ENCODE data around the gene TK1. TPM values are rescaled to one million over a fixed set of nuclear protein-coding genes. Genes with fewer than 3 reads are reported as not detected.

TK1 gene
- total RNA-seq, 1 donor from 2014 or later: 3.8 TPM

- CTCF ChIA-PET: interaction anchor here (0.6 to 15.7 kb wide), 9 partner anchors 9 to 55 kb away, joined by 3 to 220 read pairs (median 5); partner anchors contain the start of gene TMC6
- peaks cover 55% of the 10 kb centered on the region for H3K36me3 Mint-ChIP-seq (ENCODE audit: low read depth)
- intact Hi-C loops (cut with micrococcal nuclease): no loop called here
- no peak for TF ChIP-seq CTCF (IDR thresholded peaks at IDR 0.05)
- peaks cover 90% of the 10 kb centered on the region for H3K4me1 Mint-ChIP-seq
- ATAC-seq (ENCODE audit: low read depth) (no peak), DNase-seq (no peak)
- H3K27me3 Mint-ChIP-seq: no peaks in the 10 kb centered on the region
- H3K9me3 Mint-ChIP-seq: no peaks in the 10 kb centered on the region
- peak overlapping the region; percentile 89 for H3K27ac Mint-ChIP-seq
- POLR2A ChIA-PET: interaction anchor here (0.5 to 48.2 kb wide), 4 partner anchors 3 to 596 kb away, joined by 3 to 2404 read pairs (median 1040); partner anchors contain the start of genes AFMID, C17orf99, SYNGR2 and TK1
- H3K4me3 Mint-ChIP-seq: peak overlapping the region; percentile 50
Observed at GRCh38 chr17:78138204-78139060, 48.4 kb downstream of the TK1 start.

- DNase-seq (no peak), ATAC-seq (ENCODE audit: low read depth) (peak; percentile 5)
- Mint-ChIP-seq H3K27me3 (no peaks in the 10 kb centered on the region), H3K4me3 (peak overlapping the region; percentile 50), H3K9me3 (no peaks in the 10 kb centered on the region), H3K4me1 (peaks cover 90% of the 10 kb centered on the region), H3K27ac (peak overlapping the region; percentile 89), H3K36me3 (ENCODE audit: low read depth) (peaks cover 61% of the 10 kb centered on the region)
- POLR2A ChIA-PET: interaction anchor here (1.2 to 48.2 kb wide), 4 partner anchors 4 to 36 kb away, joined by 3 to 2404 read pairs (median 1040); partner anchors contain the start of genes AFMID, C17orf99, SYNGR2 and TK1
- TF ChIP-seq CTCF (IDR thresholded peaks at IDR 0.05): no peak
- intact Hi-C loops (cut with micrococcal nuclease): no loop called here
- CTCF ChIA-PET: interaction anchor here (0.6 to 15.7 kb wide), 8 partner anchors 10 to 38 kb away, joined by 3 to 220 read pairs (median 8); partner anchors contain the start of gene TMC6
Observed at GRCh38 chr17:78137392-78138203, 49.3 kb downstream of the TK1 start.

GRCh38 chr17:78135858-78136500, 50.9 kb downstream of the TK1 start:
- Mint-ChIP-seq H3K4me1 (peaks cover 81% of the 10 kb centered on the region), H3K27me3 (no peaks in the 10 kb centered on the region), H3K4me3 (no peak overlapping the region), H3K27ac (peak overlapping the region; percentile 67), H3K9me3 (no peaks in the 10 kb centered on the region), H3K36me3 (ENCODE audit: low read depth) (peaks cover 54% of the 10 kb centered on the region)
- CTCF ChIA-PET: interaction anchor here (1.0 to 15.7 kb wide), 6 partner anchors 9 to 50 kb away, joined by 3 to 220 read pairs (median 6); no protein-coding TSS in a partner anchor
- intact Hi-C loops (cut with micrococcal nuclease): no loop called here
- POLR2A ChIA-PET: interaction anchor here (0.6 to 48.2 kb wide), 6 partner anchors 4 to 44 kb away, joined by 3 to 2404 read pairs (median 531); partner anchors contain the start of genes AFMID, C17orf99, SYNGR2 and TK1
- ATAC-seq (ENCODE audit: low read depth) (no peak), DNase-seq (no peak)
- TF ChIP-seq CTCF (IDR thresholded peaks at IDR 0.05): no peak

- intact Hi-C loops (cut with micrococcal nuclease): loop anchor here (1.0 to 5.0 kb wide), 6 partner anchors 23 to 813 kb away; no protein-coding TSS in a partner anchor
- Mint-ChIP-seq H3K4me3 (no peak overlapping the region), H3K9me3 (no peaks in the 10 kb centered on the region), H3K27ac (no peak overlapping the region), H3K4me1 (peaks cover 84% of the 10 kb centered on the region), H3K36me3 (ENCODE audit: low read depth) (peaks cover 56% of the 10 kb centered on the region), H3K27me3 (no peaks in the 10 kb centered on the region)
- ATAC-seq (ENCODE audit: low read depth): no peak
- DNase-seq: no peak
- TF ChIP-seq CTCF (IDR thresholded peaks at IDR 0.05): no peak
- ChIA-PET CTCF (interaction anchor here (0.7 to 15.7 kb wide), 9 partner anchors 8 to 115 kb away, joined by 3 to 220 read pairs (median 4); no protein-coding TSS in a partner anchor), POLR2A (interaction anchor here (0.6 to 48.2 kb wide), 6 partner anchors 3 to 176 kb away, joined by 3 to 2404 read pairs (median 531); partner anchors contain the start of genes AFMID, C17orf99, SYNGR2 and TK1)
Observed at GRCh38 chr17:78134899-78135385, 51.9 kb downstream of the TK1 start.
